HT1080 (cell line): ENCODE results near the gene CNN1. TPM values are rescaled to one million over a fixed set of nuclear protein-coding genes. Genes with fewer than 3 reads are reported as not detected.

Experiments
- DNase-seq: peaks from one replicate; pipeline ENCODE4 v3.0.0-alpha.2; 2015; ENCODE audit warnings: low read depth
- total RNA-seq: library from RNA; depleted of rRNA; stranded (reverse); fragments of >200 nt; shearing (Covaris generic); gene quantifications from 2 replicates; pipeline ENCODE4 v1.2.3, GENCODE V29; 2014

CNN1 gene
- total RNA-seq, 1 experiment from 2014 or later: 0.45 TPM

- DNase-seq: no peak
Measured at GRCh38 chr19:11534538-11534937, 4.1 kb upstream of the CNN1 start.

DNA sequence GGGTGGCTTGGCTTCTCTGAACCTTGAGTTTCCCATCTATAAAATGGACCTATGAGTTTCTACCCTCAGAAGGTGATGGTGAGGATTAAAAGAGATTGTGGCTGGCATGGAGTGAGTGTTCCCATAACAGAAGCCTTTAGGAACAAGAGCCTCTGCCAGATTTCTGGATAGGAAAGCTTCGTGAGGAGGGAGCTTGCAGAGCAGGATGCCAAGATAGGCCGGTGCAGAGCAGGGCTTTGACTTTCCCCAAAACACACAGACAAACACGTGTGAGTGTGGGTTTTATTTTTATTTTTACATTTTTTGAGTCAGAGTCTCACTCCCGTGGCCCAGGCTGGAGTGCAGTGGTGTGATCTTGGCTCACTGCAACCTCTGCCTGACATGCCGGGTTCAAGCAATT is 3.7 kb upstream of the CNN1 start:
- DNase-seq: no peak

GRCh38 chr19:11535792-11536595 is 2.7 kb upstream of the CNN1 start:
- peak; percentile 88 for DNase-seq

DNA sequence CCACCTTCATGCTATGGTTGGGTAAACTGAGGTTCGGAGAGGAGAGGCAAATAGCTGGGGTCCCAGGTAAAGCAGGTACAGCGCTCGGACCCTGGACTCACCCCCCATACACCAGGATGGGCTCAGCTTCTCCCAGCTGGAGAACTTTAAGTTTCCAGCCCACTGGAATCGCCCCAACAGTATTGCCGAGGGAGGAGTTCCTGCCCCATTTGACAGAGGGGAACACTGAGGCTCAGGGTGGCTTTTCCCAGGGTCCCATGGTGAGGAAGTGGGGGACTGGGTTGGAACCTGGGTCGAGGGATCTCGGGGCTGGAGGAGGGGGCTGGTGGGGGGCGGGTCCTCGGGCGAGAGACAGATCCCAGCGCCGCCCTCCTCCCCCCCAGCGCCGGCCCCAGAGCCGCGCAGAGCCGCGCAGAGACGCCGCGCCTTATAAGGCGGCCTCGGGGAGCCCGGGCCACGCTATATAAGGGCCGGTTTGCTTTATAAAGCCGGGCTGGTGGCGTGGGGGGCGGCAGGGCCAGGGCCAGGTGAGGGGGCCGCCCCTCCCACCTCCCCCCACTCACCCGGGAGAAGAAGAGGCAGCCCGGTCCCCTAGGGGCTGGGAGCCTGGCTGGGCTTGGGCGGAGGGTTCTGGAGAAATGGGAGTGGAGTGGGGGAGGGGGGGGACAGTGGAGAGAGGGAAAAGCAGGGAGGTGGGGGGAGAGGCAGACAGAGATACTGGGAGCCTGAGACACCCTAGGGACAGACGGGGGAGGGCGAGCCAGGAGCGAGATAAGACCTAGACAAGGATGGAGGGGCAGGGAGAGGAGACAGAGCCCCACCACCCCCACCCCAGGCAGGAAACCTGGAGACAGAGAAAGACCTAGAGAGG is 1.1 kb downstream of the CNN1 start:
- DNase-seq: no peak

DNA sequence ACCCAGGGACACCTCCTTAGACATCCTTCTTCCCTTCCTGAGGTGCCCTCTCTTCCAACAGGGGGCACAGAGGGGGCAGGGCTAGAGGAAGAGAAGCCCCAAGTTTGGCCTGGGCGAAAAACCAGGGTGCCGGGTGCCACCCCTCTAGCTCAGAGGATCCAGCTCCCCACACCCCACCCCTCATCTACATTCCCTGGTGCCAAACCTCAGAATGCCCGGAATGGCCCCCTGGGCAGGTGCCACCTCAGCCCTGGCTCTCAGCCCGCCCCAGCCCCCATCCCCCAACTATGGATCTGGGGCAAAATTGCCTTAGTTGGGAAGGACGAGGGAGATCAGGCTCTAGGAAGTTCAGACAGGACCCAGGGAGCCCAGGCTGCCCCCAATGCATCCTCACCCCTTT is 2.0 kb downstream of the CNN1 start:
- no peak for DNase-seq

DNA sequence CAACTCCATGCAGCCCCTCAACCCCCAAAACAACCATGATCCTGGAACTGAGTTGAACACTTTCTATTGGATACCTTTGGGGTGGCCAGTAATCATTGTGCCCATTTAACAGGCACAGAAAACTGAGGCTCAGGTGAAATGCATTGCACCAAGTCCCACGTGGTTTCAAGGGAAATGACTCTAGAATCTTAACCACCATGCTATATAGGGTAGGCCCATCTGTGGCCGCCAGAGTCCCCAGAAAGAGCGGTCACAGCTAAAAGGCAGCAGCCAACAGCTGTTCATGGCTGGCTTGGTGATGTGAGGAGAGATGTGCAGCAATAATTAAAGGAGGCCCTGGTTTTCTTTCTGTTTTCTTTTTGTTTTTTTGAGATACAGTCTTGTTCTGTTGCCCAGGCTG is 2.6 kb downstream of the CNN1 start:
- DNase-seq: no peak

DNA sequence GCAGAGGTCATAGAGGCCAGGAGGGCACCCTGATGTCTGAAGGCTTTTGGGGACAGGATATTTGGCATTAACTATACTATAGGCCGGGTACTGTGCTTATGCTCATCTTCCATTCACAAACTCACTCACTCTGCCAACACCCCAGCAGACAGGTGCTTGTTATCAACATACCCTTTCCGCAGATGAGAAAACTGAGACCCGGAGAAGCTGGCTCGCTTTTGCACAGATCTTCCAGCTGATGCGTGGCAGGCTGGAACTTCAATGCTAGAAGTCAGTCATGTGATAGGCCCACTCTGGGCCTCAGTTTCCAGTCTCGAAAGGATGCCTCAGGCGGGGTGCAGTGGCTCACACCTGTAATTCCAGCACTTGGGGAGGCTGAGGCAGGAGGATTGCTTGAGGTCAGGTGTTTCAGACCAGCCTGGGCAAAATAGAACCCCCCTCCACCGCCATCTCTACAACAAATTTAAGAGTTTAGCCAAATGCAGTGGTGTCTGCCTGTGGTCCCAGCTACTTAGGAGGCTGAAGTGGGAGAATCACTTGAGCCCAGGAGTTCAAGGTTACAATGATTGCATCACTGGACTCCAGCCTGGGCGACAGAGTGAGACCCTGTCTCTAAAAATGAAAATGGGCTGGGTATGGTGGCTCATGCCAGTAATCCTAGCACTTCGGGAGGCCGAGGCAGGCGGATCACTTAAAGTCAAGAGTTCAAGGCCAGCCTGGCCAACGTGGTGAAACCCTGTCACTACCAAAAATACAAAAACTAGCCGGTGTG is 9.5 kb downstream of the CNN1 start:
- DNase-seq: no peak

GRCh38 chr19:11549386-11549953 is 10.8 kb downstream of the CNN1 start:
- DNase-seq: no peak

DNA sequence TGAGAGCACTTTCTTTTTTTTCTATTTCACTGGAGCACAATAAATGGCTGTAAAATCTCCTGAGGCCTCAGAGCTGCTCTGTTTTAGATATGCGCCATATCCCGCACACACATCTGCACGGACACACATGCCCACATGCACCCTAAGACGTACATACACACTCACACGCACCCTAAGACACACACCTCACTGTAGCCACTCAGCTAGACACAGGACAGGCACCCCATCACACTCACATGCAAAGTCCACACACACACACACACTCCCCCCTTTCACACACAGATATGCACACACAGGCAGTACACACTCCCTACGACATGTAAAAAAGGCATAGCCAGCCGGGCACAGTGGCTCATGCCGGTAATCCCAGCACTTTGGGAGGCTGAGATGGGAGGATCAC is 11.6 kb downstream of the CNN1 start:
- DNase-seq: no peak

DNA sequence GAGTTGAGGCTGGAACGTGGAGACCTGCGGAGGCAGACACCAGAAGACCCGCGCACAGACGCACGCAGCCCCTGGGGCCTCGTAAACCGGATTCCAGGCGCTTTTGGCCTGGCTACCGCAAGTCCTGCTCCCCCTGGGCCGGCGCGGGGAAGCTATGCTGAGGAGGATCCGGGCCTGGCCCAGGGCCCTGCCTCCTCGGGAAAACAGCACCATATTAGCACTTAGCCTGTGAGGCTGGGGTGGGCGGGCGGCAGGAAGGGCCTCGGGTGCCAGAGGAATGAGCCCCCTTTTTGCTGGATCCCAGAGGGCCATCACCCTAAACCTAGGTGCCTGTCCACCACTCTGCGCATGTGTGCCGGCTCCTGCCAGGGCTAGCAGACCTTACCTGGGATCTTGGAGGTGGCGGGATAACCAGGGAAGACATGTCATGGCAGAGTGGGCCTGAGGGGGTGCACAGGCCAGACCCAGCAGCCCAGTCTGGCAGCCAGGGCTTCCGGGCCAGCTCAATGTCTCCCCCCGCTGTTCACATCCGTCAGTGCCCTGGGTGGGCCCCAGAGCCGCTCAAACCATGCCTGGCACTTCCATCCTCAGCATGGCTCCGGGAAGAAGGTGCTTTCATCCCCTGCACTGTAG is 13.1 kb downstream of the CNN1 start:
- DNase-seq: no peak

DNA sequence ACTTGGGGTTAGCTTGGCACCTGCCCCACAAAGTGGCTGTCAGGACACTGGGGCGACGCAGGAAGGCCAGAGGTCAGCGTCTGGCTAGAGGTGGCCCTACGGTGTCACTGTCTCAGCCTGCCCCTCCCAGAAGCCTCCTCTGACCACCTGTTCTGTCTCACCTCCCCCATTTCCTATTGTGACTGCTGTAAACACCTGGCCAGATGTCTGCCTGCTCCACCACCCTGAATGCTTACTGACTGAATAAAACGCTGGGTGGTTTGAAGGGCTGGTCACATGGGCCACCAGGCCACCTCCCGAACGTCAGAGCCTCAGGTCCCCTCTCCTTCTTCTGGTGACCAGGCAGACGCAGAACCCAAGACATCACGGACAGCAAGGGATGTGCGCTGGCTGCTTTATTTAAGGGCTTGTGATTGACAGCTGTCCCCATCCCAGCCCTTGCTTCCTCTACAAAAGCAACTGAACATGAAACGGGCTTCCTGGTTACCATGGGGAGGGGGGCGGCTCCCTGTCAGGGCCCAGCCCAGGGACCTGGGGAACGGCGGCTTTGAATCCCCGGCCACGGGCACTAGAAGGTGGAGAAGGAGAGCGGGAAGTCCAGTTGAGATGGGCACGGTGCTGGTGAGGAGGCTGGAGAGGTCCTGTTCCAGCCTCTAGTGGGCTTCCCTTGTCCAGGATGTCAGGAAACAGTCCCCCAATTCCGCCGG is 14.2 kb downstream of the CNN1 start:
- no peak for DNase-seq

DNA sequence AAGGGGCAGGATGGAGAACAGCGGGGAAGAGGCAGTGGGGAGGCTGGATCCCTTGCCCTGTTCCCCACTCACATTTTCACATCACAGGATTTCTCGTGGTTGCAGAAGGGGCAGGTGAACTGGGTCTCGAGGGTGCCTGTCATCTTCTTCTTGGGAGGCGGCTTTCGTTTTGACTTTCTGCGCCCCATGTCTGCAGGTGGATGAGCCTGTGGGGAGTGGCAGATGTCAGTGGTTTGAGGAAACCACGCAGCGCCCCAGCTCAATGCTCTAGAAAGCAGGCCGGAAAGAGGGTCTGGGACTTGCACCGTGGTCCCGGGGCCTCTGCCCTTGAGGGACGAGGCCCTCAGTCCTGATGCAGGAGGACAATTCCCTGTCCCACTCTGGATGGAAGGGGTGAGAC is 15.5 kb downstream of the CNN1 start:
- DNase-seq: no peak

DNA sequence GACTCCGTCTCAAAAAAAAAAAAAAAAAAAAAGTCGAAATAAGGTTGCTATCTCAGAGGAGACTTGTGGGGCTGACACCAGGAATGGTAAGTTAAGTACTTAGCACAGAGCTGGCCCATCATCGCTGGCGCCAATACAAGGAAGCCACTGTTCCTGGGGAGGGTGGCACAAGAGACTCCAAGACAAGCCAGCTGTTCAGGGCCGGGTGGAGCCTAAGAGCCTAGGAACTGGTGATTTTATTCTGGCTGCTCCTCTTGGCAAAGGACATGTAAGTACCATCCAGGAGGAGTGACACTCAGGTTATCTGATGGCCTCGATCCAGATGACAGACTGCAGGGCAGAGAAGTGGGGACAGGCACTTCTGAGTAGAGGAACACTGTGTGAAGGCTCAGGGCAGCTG is 16.6 kb downstream of the CNN1 start:
- no peak for DNase-seq

GRCh38 chr19:11556634-11557420 is 18.2 kb downstream of the CNN1 start:
- no peak for DNase-seq

GRCh38 chr19:11558881-11559828 is 20.5 kb downstream of the CNN1 start, which contains the start of gene ELOF1:
ELOF1 (minus strand) TSS chr19:11559230; CDS start chr19:11554347, 4,883 bp downstream.
- DNase-seq: peak; percentile 96

GRCh38 chr19:11560404-11561051 is 21.9 kb downstream of the CNN1 start:
- peak; percentile 63 for DNase-seq

GRCh38 chr19:11563532-11563931 is 24.9 kb downstream of the CNN1 start:
- DNase-seq: no peak
